ENCODE data around the gene CCDC40. TPM values are rescaled to one million over a fixed set of nuclear protein-coding genes. Genes with fewer than 3 reads are reported as not detected.

The CCDC40 gene
- total and polyA plus RNA-seq, 9 of the 15 experiments (the other 6 are each of a cell fraction or from before 2014, with no cell fraction given) = 0.07 to 0.33 TPM; not detected in 7

- no peak for TF ChIP-seq FOXJ3 (CRISPR knock-in tag; IDR thresholded peaks at IDR 0.05)
- peak; percentile 57; the same call in 1 of the 2 replicates for TF ChIP-seq TAF7 (tag; IDR thresholded peaks at IDR 0.05)
- TF ChIP-seq HMGN3 (IDR thresholded peaks at IDR 0.05; ENCODE audit: borderline replicate concordance, extremely low read depth, insufficient read length, low read depth, low read length) = peak; percentile 34
- no peak for TF ChIP-seq NR3C1 (CRISPR knock-in tag; IDR thresholded peaks at IDR 0.05)
- no peak for TF ChIP-seq TCFL5 (CRISPR knock-in tag; conservative IDR thresholded peaks at IDR 0.05)
- no peak for TF ChIP-seq MBD1 (CRISPR knock-in tag; IDR thresholded peaks at IDR 0.05)
- TF ChIP-seq HNRNPUL1 (IDR thresholded peaks at IDR 0.05; ENCODE audit: low read length) = no peak
- no peak for TF ChIP-seq SRSF1 (IDR thresholded peaks at IDR 0.05; ENCODE audit: low read depth, low read length)
- TF ChIP-seq MTA1 (IDR thresholded peaks at IDR 0.05; ENCODE audit: borderline replicate concordance) = peak; percentile 57; the same call in 1 of the 2 replicates
- TF ChIP-seq JUN (IDR thresholded peaks at IDR 0.05; ENCODE audit: borderline replicate concordance, low read depth, low read length) = peak; percentile 57; the same call in 1 of the 2 replicates
- TF ChIP-seq JUN (CRISPR knock-in tag; IDR thresholded peaks at IDR 0.05; ENCODE audit: borderline replicate concordance) = no peak
- no peak for TF ChIP-seq TRIM24 (IDR thresholded peaks at IDR 0.05)
- TF ChIP-seq EP300 (IDR thresholded peaks at IDR 0.05; ENCODE audit: low read length) = no peak
- no peak for TF ChIP-seq RFX1 (IDR thresholded peaks at IDR 0.05)
- TF ChIP-seq CHD4 (IDR thresholded peaks at IDR 0.05; ENCODE audit: insufficient read depth, insufficient replicate concordance, low read depth, low read length, poor library complexity, severe bottlenecking) = no peak
- TF ChIP-seq NR2F6 (CRISPR knock-in tag; IDR thresholded peaks at IDR 0.05) = no peak
- TF ChIP-seq XRCC3 (IDR thresholded peaks at IDR 0.05) = no peak
- TF ChIP-seq NRF1 (conservative IDR thresholded peaks at IDR 0.05 in 1 of 2, IDR thresholded peaks at IDR 0.05 in 1 of 2) = peak; percentile 91 to 93
- TF ChIP-seq LARP7 (IDR thresholded peaks at IDR 0.05) = no peak
- TF ChIP-seq RBM39 (optimal IDR thresholded peaks at IDR 0.05; ENCODE audit: low read depth, low read length) = no peak
Measured at GRCh38 chr17:80147035-80147822, 110.8 kb downstream of the CCDC40 start, which contains the start of gene EIF4A3 (continued).

Measured in K562 (cell line).